ENCODE measurements around the gene TGM1.

The TGM1 gene

GRCh38 chr14:24296341-24297157 is 33.6 kb upstream of the TGM1 start (continued):
- TF ChIP-seq HIC1 (tag by site-specific recombination; IDR thresholded peaks at IDR 0.05) (no peak), ZEB2 (tag by site-specific recombination; IDR thresholded peaks at IDR 0.05) (peak; percentile 54; the same call in 1 of the 2 replicates), ZBTB48 (tag by site-specific recombination; IDR thresholded peaks at IDR 0.05) (no peak), SP3 (tag by site-specific recombination; IDR thresholded peaks at IDR 0.05) (no peak), ZNF398 (tag by site-specific recombination; IDR thresholded peaks at IDR 0.05) (no peak), ZNF202 (tag by site-specific recombination; IDR thresholded peaks at IDR 0.05; ENCODE audit: borderline replicate concordance) (no peak), ZNF645 (tag by site-specific recombination; IDR thresholded peaks at IDR 0.05) (no peak), ZBTB21 (tag by site-specific recombination; IDR thresholded peaks at IDR 0.05) (peak; percentile 71), ZNF777 (tag by site-specific recombination; IDR thresholded peaks at IDR 0.05; ENCODE audit: borderline replicate concordance) (no peak), HOXD13 (CRISPR knock-in tag; IDR thresholded peaks at IDR 0.05; ENCODE audit: borderline replicate concordance) (no peak), ZNF354C (tag by site-specific recombination; IDR thresholded peaks at IDR 0.05; ENCODE audit: borderline replicate concordance, low read depth) (no peak), ZNF221 (tag by site-specific recombination; IDR thresholded peaks at IDR 0.05; ENCODE audit: borderline replicate concordance) (no peak), ZNF626 (tag by site-specific recombination; IDR thresholded peaks at IDR 0.05) (no peak), EGR2 (tag by site-specific recombination; IDR thresholded peaks at IDR 0.05; ENCODE audit: low read depth) (no peak), ZNF785 (tag by site-specific recombination; IDR thresholded peaks at IDR 0.05) (no peak), ZNF76 (tag by site-specific recombination; IDR thresholded peaks at IDR 0.05; ENCODE audit: borderline replicate concordance, low read depth) (no peak; the same call in none of the 2 replicates), ZNF558 (tag by site-specific recombination; IDR thresholded peaks at IDR 0.05) (no peak), ZBTB26 (tag by site-specific recombination; optimal IDR thresholded peaks at IDR 0.05) (no peak), SCRT1 (tag by site-specific recombination; IDR thresholded peaks at IDR 0.05; ENCODE audit: borderline replicate concordance) (no peak)
- TF ChIP-seq, protein P1, sequence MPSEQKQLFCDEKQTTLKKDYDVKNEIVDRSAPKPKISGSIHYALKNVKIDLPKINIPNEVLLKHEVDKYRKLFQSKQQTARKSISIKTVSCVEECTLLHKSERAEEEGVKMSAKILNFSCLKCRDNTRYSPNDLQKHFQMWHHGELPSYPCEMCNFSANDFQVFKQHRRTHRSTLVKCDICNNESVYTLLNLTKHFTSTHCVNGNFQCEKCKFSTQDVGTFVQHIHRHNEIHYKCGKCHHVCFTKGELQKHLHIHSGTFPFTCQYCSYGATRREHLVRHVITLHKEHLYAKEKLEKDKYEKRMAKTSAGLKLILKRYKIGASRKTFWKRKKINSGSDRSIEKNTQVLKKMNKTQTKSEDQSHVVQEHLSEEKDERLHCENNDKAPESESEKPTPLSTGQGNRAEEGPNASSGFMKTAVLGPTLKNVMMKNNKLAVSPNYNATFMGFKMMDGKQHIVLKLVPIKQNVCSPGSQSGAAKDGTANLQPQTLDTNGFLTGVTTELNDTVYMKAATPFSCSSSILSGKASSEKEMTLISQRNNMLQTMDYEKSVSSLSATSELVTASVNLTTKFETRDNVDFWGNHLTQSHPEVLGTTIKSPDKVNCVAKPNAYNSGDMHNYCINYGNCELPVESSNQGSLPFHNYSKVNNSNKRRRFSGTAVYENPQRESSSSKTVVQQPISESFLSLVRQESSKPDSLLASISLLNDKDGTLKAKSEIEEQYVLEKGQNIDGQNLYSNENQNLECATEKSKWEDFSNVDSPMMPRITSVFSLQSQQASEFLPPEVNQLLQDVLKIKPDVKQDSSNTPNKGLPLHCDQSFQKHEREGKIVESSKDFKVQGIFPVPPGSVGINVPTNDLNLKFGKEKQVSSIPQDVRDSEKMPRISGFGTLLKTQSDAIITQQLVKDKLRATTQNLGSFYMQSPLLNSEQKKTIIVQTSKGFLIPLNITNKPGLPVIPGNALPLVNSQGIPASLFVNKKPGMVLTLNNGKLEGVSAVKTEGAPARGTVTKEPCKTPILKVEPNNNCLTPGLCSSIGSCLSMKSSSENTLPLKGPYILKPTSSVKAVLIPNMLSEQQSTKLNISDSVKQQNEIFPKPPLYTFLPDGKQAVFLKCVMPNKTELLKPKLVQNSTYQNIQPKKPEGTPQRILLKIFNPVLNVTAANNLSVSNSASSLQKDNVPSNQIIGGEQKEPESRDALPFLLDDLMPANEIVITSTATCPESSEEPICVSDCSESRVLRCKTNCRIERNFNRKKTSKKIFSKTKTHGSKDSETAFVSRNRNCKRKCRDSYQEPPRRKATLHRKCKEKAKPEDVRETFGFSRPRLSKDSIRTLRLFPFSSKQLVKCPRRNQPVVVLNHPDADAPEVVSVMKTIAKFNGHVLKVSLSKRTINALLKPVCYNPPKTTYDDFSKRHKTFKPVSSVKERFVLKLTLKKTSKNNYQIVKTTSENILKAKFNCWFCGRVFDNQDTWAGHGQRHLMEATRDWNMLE (tag by site-specific recombination; conservative IDR thresholded peaks at IDR 0.05; ENCODE audit: low read depth) = no peak
- TF ChIP-seq, protein P2, sequence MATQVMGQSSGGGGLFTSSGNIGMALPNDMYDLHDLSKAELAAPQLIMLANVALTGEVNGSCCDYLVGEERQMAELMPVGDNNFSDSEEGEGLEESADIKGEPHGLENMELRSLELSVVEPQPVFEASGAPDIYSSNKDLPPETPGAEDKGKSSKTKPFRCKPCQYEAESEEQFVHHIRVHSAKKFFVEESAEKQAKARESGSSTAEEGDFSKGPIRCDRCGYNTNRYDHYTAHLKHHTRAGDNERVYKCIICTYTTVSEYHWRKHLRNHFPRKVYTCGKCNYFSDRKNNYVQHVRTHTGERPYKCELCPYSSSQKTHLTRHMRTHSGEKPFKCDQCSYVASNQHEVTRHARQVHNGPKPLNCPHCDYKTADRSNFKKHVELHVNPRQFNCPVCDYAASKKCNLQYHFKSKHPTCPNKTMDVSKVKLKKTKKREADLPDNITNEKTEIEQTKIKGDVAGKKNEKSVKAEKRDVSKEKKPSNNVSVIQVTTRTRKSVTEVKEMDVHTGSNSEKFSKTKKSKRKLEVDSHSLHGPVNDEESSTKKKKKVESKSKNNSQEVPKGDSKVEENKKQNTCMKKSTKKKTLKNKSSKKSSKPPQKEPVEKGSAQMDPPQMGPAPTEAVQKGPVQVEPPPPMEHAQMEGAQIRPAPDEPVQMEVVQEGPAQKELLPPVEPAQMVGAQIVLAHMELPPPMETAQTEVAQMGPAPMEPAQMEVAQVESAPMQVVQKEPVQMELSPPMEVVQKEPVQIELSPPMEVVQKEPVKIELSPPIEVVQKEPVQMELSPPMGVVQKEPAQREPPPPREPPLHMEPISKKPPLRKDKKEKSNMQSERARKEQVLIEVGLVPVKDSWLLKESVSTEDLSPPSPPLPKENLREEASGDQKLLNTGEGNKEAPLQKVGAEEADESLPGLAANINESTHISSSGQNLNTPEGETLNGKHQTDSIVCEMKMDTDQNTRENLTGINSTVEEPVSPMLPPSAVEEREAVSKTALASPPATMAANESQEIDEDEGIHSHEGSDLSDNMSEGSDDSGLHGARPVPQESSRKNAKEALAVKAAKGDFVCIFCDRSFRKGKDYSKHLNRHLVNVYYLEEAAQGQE (tag by site-specific recombination; IDR thresholded peaks at IDR 0.05) = no peak
- TF ChIP-seq, protein P3, sequence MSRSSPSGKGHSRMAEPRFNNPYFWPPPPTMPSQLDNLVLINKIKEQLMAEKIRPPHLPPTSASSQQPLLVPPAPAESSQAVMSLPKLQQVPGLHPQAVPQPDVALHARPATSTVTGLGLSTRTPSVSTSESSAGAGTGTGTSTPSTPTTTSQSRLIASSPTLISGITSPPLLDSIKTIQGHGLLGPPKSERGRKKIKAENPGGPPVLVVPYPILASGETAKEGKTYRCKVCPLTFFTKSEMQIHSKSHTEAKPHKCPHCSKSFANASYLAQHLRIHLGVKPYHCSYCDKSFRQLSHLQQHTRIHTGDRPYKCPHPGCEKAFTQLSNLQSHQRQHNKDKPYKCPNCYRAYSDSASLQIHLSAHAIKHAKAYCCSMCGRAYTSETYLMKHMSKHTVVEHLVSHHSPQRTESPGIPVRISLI (tag by site-specific recombination; IDR thresholded peaks at IDR 0.05) = no peak

All from HEK293 (cell line).